PC-9 (cell line): ENCODE results near the gene PTDSS2.

Experiments
- CTCF ChIP-seq: fragments of 200-600 bp; sonication (generic); conservative IDR thresholded peaks from 2 replicates; pipeline ENCODE4 v1.6.1; 2017; ENCODE audit warnings: mixed run types, antibody characterized with exemption, mild to moderate bottlenecking, moderate library complexity
- EZH2 ChIP-seq: fragments of 200-600 bp; sonication (generic); IDR thresholded peaks from 2 replicates; pipeline ENCODE4 v1.8.0; 2017; ENCODE audit warnings: antibody characterized with exemption, low read depth

- TF ChIP-seq CTCF (no peak), EZH2 (no peak)
These were observed 12.7 kb upstream of the PTDSS2 start for GRCh38 chr11:437228-437870.
